CD4-positive, alpha-beta T cell treated with Interleukin-6 for 4 hours (primary cell): ENCODE data around the gene THBS1.

ENCODE experiments used
- DNase-seq: peaks from one replicate; pipeline ENCODE4 v3.0.0-alpha.2; 2020; ENCODE audit warnings: mixed read lengths

Gene THBS1

GRCh38 chr15:39574427-39574826 lies 6.5 kb upstream of the THBS1 start:
- DNase-seq: no peak

GRCh38 chr15:39575180-39575579 lies 5.7 kb upstream of the THBS1 start:
- no peak for DNase-seq

- no peak for DNase-seq
Measured at GRCh38 chr15:39578851-39579486, 1.9 kb upstream of the THBS1 start.

GRCh38 chr15:39579487-39580116 lies 1.3 kb upstream of the THBS1 start:
- DNase-seq: no peak

GRCh38 chr15:39580117-39580484 lies 778 bp upstream of the THBS1 start:
- DNase-seq: peak; percentile 82

GRCh38 chr15:39581242-39581792 lies 438 bp downstream of the THBS1 start:
- DNase-seq: no peak

GRCh38 chr15:39581793-39582285 lies 960 bp downstream of the THBS1 start:
- DNase-seq: no peak

GRCh38 chr15:39582286-39582976 lies 1.6 kb downstream of the THBS1 start:
- DNase-seq: no peak

GRCh38 chr15:39582977-39583595 lies 2.2 kb downstream of the THBS1 start:
- no peak for DNase-seq

- peak; percentile 18 for DNase-seq
Measured at GRCh38 chr15:39583596-39584265, 2.9 kb downstream of the THBS1 start.

GRCh38 chr15:39584266-39584659 lies 3.4 kb downstream of the THBS1 start:
- no peak for DNase-seq

GRCh38 chr15:39584662-39585388 lies 3.9 kb downstream of the THBS1 start:
- DNase-seq: no peak

GRCh38 chr15:39585389-39585841 lies 4.5 kb downstream of the THBS1 start:
- DNase-seq: no peak

- no peak for DNase-seq
Measured at GRCh38 chr15:39585871-39586301, 5.0 kb downstream of the THBS1 start.

- DNase-seq: no peak
Measured at GRCh38 chr15:39586387-39587095, 5.7 kb downstream of the THBS1 start.

- no peak for DNase-seq
Measured at GRCh38 chr15:39587096-39587721, 6.3 kb downstream of the THBS1 start.

- no peak for DNase-seq
Measured at GRCh38 chr15:39587731-39588530, 7.1 kb downstream of the THBS1 start.

- no peak for DNase-seq
Measured at GRCh38 chr15:39588531-39589192, 7.8 kb downstream of the THBS1 start.

GRCh38 chr15:39589193-39589814 lies 8.4 kb downstream of the THBS1 start:
- no peak for DNase-seq
